Sciatic nerve (tissue), 2 donors: Measurements from ENCODE around the gene CEP41. TPM values are rescaled to one million over a fixed set of nuclear protein-coding genes. Genes with fewer than 3 reads are reported as not detected.

Experiments used
- ATAC-seq: fragments of 200-7000 bp; cut with Tn5 transposase; one replicate; pipeline ENCODE4 v1.9.1; 2020; ENCODE audit warnings: mild to moderate bottlenecking, moderate library complexity
- DNase-seq: peaks from one replicate; pipeline ENCODE4 v3.0.0-alpha.2; 2020; ENCODE audit warnings: low spot score
- intact Hi-C: fragments of 100-400 bp; cut with DNase I; formaldehyde crosslinking; loops from one replicate; pipeline ENCODE4 v1.14.2; 2022
- total RNA-seq: library from RNA; stranded (reverse); fragmentation: NEBNext Ultra II Directional; extraction: Animal tissue kit (Norgen Biotek cat#: 25700); gene quantifications from one replicate; pipeline ENCODE4 v1.2.1, GENCODE V29; 2021
- donor health status: DM: no; HTN: no; CAD: no.
- donor health status: DM: no; HTN: no; CAD: no.

The CEP41 gene
- total RNA-seq, 1 donor from 2014 or later, result 11.0 TPM

DNA sequence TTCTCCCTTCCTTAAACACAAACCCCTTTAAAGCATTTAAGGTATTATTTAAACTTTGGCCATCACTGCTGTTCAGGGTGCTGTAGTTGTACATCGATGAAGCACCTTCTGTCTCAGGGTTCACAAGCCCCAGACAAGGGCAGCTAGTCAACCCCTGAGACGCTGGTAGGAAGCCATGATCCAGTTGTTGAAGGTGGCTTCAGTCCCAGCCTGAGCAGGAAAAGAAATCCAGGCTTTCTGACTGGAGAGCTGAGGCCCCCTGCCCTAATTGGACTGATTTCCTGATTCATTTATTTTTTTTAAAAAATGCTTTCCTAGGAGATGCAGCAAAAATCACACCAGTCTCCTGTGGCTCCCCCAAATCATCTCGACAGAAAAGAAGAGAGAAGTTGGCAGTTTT, 44.7 kb downstream of the CEP41 start:
- DNase-seq, result no peak
- no peak for ATAC-seq
- intact Hi-C loops, result no loop called here

DNA sequence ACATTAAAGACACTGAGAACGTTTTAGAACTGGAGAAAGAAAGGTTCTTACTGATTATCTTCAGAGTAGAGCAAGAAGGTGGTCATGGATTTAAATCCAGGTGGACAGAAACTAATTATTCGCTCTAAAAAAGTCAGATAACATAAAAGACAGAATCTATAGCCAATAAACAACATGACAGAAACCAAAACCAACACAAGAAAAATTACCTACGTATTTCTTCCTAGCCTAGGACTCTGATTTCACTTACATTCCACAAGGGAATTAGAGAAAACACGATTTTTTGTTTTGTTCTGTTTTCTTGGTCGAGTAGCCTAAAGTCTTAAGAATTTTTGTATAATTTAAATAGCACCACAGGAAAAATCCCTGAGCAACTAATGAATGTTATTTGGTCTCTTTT, 45.4 kb downstream of the CEP41 start:
- no peak for ATAC-seq
- intact Hi-C loops, result no loop called here
- no peak for DNase-seq

DNA sequence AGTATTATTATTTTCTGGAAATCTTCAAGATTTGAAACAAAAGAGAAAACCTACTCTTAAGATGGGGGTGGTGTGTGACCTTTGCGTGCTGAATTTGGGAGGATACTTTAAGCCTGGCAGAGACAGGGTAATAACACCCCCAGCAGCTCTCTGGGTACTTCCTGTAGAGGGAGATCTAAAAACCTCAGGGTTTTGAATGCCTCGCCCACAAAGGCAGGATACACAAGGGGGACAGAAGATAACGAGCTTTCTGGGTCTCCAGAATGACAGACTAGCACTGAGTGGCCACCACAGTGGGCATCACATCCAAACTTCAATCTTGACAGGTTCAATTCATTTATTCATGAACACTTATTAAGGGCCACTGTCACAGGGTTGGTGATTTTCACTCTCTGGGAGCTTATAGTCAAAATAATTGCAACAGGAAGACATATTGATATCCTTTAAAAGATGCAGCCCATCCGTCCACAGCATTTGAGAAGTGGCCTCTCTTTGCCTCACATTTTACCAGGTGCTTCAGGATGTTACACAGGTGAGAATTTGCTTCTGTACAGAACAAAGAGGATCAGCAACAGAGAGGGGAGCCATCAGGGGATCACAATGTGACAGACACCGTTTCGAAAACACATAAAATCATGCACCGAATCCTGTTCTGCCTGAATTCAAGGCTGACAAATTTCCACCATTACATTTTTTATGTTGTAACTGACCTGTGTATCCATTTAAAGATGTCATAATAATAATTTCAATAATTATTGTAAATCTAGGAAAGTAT, 46.2 kb downstream of the CEP41 start:
- intact Hi-C loops, result no loop called here
- ATAC-seq, result no peak

DNA sequence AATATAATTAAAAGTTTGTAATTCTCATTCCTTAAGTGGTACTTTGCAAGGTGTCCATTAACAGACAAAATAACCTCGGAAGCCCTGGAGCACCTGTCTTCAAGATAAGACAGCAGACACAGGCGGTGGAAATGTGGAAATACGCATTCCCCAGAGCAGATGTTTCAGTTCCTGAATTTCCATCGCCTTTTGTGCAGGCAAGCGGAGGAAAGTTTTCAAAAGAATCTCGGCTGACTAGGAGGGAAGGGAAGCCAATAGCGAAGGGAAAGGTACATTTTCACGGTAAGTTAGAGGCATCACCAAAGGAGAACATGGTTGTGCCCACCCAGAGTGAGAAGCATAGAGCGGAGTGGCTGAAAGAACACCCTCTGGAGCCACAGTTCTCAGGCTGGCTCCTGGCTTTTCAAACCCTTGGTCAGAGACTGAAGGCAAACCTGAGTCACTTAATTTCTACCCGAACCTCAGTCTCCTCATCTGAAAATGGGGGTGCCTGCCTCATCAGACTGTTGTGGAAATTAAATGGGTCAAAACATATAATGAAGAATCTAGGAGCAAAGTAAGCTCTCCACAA, 46.9 kb downstream of the CEP41 start:
- ATAC-seq (peak; percentile 35), DNase-seq (no peak)
- intact Hi-C loops, result no loop called here

More for the DNA sequence above, 46.2 kb downstream of the CEP41 start:
- no peak for DNase-seq

DNA sequence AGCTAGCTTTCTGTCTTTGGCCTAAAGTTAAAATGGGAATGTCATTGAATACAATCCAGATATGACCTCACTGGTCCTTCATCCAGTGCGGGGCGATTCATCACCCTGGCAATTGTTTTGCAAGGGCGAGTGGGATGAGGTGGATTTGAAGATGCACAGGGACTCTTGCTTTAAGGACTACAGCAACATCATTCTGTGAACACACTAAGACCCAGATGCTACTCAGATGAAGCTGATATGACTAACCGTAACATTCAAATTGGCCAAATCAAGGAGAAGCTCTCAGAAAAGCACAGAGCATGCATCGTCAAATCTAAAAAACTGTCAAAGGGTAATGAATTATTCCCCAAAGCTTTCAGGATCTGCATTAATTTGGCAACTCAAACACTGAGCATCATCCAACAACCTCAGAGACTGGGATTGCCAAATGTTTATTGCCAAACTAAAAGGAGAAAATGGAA, 47.7 kb downstream of the CEP41 start:
- no peak for DNase-seq
- peak; percentile 54 for ATAC-seq
- intact Hi-C loops, result no loop called here

DNA sequence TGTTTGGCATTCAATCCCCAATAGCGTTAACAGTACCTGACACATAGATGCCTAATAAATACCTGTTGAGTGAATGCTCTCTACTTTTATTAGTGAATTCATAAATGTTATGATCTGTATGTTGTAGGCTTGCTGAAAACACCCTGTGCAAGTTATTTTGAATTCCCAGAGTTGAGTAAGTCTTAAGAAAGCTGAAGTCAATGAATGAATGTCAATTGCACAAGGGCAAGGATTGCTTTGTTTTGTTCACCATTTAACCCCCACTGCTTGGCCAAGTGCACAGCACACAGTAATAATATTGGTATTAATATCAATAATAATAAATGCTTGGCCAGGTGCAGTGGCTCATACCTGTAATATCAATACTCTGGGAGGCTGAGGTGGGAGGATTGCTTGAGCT, 50.3 kb downstream of the CEP41 start:
- no peak for DNase-seq
- ATAC-seq, result no peak
- intact Hi-C loops, result no loop called here

DNA sequence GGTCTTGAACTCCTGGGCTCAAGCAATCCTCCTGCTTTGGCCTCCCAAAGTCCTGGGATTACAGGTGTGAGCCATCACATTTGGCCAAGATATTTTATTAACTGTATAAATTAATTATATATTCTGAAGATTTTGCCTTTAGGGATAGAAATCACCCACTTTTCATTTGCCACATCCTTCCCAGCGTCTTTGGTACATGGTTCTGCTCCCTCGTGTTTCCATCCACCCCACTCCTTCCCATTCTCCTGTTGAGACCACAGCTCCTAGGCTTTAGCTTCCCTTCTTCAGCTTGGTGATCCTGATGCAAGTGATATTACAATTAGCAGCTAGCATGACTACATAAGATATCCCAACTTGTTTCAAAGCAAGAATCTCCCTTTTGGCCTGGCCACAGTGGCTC, 52.1 kb downstream of the CEP41 start:
- ATAC-seq (no peak), DNase-seq (no peak)
- intact Hi-C loops, result no loop called here

DNA sequence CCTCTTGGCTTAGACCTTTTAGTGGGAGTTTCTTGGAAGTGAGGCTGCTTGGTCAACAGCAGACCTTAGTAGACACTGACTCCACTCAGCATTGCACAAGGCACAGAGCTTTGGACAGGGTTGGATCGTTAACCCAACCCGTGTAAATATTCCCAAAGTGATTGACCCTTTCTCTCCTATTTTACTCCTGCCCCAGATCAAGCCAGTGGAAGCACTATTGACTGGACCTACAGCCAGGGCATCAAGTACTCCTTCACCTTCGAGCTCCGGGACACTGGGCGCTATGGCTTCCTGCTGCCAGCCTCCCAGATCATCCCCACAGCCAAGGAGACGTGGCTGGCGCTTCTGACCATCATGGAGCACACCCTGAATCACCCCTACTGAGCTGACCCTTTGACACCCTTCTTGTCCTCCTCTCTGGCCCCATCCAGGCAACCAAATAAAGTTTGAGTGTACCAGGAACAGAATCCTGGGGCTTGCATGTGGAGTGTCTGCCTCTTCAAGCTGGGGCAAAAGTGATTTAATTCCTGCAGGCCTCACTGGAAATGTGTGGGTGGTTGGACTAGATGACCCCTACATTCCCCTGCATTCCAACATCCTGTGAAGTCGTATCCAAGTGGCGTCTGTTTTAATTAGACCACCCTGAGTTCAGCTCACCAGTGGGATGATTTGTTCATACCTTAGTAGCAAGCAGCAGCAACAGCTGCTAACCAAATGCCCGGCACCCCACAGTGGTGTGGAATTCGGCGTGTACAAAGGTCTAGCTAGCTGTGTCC, 53.0 kb downstream of the CEP41 start:
- ATAC-seq (peak; percentile 91), DNase-seq (no peak)
- intact Hi-C loops, result no loop called here

DNA sequence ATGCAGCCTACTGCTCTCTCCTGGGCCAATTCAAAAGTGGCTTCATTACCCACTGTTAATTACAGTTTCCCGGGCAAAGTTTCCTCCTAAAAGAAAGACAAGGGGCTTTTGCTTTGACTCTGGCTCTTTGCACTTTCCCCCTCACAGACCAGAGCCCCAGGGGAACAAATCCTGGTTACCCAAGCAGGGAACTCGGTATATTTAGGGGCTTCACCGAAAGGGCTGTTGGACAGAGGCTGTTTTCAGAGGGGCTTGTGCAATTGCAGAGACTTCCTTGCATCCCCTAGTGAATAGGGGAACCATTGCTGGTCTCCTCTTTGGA, 53.5 kb downstream of the CEP41 start:
- peak; percentile 12 for ATAC-seq
- no peak for DNase-seq
- intact Hi-C loops, result no loop called here

DNA sequence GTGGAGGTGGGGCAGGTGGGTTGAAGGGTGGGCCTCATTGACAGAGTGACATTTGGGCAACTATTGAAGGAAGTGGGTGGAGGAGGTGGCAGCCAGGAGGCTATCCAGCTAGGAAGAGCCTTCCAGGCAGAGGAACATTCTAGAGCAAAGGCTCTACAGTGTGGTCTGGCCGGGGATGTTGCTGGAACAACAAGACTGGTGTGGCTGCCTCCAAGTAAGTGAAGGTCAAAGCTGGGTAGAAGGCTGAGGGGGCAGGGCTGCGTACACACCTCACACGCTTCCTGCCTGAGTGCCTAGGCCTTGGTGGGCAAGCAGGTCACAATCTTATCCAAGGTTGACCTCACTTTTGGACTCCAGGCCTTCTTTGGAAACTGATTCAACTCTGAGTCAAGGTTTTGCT, 53.9 kb downstream of the CEP41 start:
- intact Hi-C loops, result no loop called here
- DNase-seq (no peak), ATAC-seq (peak; percentile 43)

DNA sequence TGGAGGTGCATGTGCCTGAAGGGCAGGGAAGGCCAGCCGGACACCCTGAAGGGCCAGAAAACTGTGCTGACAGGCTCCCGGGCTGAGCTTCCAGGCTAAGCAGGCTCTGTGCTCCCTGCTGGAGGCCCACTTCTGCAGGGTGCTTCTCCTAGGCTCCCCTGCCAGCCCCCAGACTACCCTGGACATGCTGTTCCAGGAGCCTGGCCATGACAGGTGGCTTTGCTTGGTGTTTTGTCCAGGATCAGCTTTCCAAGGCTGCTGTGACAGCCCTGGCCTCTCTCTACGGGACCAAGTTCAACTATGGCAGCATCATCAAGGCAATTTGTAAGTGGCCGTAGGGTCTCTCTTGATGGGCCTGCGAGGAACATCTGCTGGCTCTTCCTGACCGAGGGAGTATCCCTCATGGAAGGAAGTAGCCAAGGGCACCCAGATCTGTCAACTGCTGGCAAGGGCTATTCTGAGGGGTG, 55.2 kb downstream of the CEP41 start:
- ATAC-seq (no peak), DNase-seq (no peak)
- intact Hi-C loops, result no loop called here

DNA sequence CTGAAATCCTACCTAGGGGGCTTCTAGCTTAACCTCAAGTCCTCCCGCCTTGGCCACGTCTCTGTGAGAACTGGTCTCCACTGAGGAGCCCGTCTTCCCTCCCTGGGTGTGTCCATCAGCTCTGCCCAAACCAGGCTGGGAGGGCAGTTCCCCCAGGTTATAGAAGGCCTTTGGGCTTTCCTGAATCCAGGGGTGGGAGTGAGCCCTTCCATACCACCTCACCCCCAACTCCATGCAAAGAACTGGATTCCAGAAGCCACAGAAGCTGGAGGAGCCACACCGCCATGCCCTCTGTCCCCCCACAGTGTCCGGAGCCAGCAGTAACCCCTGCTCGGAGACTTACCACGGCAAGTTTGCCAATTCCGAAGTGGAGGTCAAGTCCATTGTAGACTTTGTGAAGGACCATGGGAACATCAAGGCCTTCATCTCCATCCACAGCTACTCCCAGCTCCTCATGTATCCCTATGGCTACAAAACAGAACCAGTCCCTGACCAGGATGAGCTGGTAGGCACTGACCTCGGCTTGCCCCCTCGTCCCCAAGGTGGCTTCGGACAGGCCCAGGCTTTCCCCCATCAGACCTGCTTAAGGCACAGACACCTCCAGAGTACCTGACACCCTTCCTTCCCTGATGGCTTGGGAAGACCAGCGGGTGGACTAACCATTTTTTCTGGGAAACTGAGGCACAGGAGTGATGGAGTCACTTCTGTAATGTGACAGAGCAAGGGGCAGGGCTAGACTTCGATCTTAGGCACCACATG, 55.8 kb downstream of the CEP41 start:
- no peak for ATAC-seq
- DNase-seq, result no peak
- intact Hi-C loops, result no loop called here

DNA sequence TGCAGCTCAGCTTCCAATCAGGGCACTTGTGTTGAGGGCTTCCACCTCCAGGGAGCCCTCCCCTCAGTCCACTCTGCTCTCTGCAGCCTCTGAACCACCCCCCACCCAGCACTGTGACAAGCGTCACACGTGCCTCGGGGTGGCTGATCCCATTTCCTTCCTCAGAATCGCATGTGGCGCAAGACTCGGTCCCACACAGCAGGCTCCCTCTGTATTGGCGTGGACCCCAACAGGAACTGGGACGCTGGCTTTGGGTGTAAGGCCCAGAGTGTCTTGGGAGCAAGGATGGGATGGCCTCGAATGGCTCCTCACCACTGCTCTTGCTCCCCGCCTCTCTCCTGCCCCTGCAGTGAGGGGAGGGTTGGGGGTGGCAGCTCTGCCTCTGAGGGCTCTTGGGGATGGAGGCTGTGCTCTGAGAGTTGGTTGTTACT, 56.4 kb downstream of the CEP41 start:
- DNase-seq (no peak), ATAC-seq (no peak)
- intact Hi-C loops, result no loop called here

DNA sequence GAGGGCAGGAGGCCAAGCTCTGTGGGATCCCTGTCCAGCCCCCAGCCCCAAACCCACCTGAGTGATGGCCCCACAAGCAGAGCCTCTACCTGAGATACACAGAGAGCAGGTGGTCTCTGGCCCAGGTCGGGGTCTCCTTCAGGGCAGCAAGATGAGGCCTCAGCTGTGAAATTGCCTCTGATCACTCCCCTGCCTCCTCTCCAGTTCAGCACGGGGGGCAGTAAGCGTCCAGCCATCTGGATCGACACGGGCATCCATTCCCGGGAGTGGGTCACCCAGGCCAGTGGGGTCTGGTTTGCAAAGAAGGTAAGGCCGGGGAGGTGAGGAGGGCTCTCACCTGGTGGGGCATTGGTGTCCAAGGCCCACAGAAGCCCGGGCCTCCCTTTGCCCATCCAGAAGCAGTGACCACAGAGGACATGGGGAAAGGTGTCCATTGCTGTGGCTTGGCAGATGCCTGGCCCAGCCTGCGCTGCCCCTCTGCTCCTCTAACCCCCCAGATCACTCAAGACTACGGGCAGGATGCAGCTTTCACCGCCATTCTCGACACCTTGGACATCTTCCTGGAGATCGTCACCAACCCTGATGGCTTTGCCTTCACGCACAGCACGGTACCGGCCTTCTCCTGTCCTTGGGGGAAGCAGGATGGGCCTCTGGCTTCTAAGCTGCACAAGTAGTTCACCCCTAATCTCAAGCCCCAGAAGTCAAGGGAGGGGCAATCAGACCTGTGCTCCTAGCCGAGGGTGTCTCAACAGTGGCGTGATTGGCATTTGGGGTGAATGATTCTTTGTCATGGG, 57.4 kb downstream of the CEP41 start:
- DNase-seq (no peak), ATAC-seq (no peak)
- intact Hi-C loops, result no loop called here

DNA sequence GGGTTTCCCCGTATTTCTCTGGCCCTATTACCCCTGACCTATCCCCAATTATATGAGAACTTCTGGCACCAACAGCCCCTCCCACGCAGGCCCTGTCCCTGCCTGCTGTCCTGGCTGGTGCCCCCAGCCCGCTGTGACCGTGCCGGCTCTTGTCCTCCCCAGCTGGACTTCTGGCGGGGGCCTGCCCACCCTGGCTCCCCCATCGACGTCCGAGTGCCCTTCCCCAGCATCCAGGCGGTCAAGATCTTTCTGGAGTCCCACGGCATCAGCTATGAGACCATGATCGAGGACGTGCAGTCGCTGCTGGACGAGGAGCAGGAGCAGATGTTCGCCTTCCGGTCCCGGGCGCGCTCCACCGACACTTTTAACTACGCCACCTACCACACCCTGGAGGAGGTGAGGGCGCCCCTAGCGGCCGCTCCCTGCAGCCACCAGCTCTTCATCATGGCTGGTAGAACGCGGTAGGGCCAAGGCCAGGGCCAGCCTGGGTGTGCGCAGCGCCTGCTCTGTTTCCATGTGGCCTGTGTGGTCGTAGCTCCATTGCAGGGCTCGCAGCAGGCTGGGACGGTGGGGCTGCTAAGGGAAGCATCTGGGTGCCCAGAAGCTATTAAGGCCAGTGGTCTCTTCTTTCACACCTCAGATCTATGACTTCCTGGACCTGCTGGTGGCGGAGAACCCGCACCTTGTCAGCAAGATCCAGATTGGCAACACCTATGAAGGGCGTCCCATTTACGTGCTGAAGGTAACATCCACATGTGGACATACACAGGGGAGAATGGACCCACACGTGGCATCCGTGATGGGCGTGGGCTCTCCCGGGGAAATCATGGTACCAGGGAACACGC, 59.1 kb downstream of the CEP41 start:
- DNase-seq (no peak), ATAC-seq (no peak)
- intact Hi-C loops, result no loop called here

DNA sequence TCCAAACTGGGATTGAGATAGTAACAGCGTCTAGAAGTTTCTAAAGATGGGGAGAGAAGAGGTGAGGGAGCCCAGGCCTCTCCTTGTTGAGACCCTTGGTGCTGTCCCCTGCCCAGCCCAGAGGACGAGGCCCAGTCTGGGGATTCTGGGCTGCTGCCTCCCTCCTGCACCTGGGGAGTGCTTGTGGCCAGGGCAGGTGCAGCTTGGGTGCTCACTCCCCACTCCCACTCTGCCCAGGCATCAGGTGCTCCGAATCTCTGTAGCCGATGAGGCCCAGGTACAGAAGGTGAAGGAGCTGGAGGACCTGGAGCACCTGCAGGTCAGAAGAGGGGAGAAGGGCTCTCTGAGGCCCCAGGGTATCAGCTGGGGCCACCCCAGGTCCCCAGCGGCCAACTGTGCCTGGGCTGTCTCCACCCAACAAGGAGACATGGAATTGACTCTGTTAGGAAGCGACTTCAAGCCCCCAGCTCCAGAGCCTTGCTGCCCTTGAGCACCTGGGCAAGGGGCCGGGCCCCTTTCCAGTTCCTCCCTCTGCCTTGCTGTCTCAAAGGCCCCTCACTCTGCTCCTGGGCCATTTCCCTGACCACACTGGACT, 59.9 kb downstream of the CEP41 start:
- ATAC-seq, result no peak
- no peak for DNase-seq
- intact Hi-C loops, result no loop called here
